CD1c-positive myeloid dendritic cell (primary cell): ENCODE data around the gene FAM186B.
A peak's percentile ranks its signal among the peaks of the same experiment; 100 is the strongest.

ENCODE experiments used
- DNase-seq: peaks from one replicate; pipeline ENCODE4 v3.0.0-alpha.2; 2016; ENCODE audit errors: extremely low spot score

Gene FAM186B

GRCh38 chr12:49552014-49552413 is 53.4 kb downstream of the FAM186B start:
- DNase-seq: no peak

- DNase-seq: no peak
Observed at GRCh38 chr12:49550693-49551252, 54.7 kb downstream of the FAM186B start.

- DNase-seq: no peak
Observed at GRCh38 chr12:49549735-49550692, 55.4 kb downstream of the FAM186B start.

- DNase-seq: peak; percentile 61
Observed at GRCh38 chr12:49548822-49549648, 56.4 kb downstream of the FAM186B start.

- no peak for DNase-seq
Observed at GRCh38 chr12:49548481-49548821, 57.0 kb downstream of the FAM186B start.

GRCh38 chr12:49547090-49547690 is 58.2 kb downstream of the FAM186B start:
- DNase-seq: no peak

- no peak for DNase-seq
Observed at GRCh38 chr12:49546481-49546880, 59.0 kb downstream of the FAM186B start.

GRCh38 chr12:49545815-49546214 is 59.6 kb downstream of the FAM186B start:
- no peak for DNase-seq

- no peak for DNase-seq
Observed at GRCh38 chr12:49543914-49544815, 61.3 kb downstream of the FAM186B start.

- no peak for DNase-seq
Observed at GRCh38 chr12:49543221-49543913, 62.1 kb downstream of the FAM186B start.

- DNase-seq: no peak
Observed at GRCh38 chr12:49542592-49543160, 62.8 kb downstream of the FAM186B start.

GRCh38 chr12:49541911-49542505 is 63.4 kb downstream of the FAM186B start:
- no peak for DNase-seq

GRCh38 chr12:49541140-49541861 is 64.1 kb downstream of the FAM186B start:
- no peak for DNase-seq

- no peak for DNase-seq
Observed at GRCh38 chr12:49540229-49541139, 65.0 kb downstream of the FAM186B start.

- DNase-seq: no peak
Observed at GRCh38 chr12:49539406-49540228, 65.8 kb downstream of the FAM186B start.

GRCh38 chr12:49538510-49539403 is 66.7 kb downstream of the FAM186B start, which contains the start of gene KCNH3:
KCNH3 (plus strand) TSS chr12:49539030; CDS start chr12:49539417, 387 bp downstream.
- DNase-seq: peak; percentile 84
